ENCODE results near the gene LTF.

Gene LTF

GRCh38 chr3:46456118-46456517 is 8.6 kb downstream of the LTF start:
- TF ChIP-seq ZNF292 (tag by site-specific recombination; IDR thresholded peaks at IDR 0.05; ENCODE audit: borderline replicate concordance, low read depth) (no peak), ZBTB26 (tag by site-specific recombination; optimal IDR thresholded peaks at IDR 0.05) (no peak), ZNF18 (tag by site-specific recombination; IDR thresholded peaks at IDR 0.05) (no peak), ZNF549 (tag by site-specific recombination; IDR thresholded peaks at IDR 0.05) (no peak), GLIS1 (tag by site-specific recombination; IDR thresholded peaks at IDR 0.05) (no peak), ZNF768 (tag by site-specific recombination; IDR thresholded peaks at IDR 0.05) (no peak), ZNF175 (tag by site-specific recombination; IDR thresholded peaks at IDR 0.05) (no peak), ZNF302 (tag by site-specific recombination; IDR thresholded peaks at IDR 0.05; ENCODE audit: low read depth) (no peak), ZNF10 (tag by site-specific recombination; IDR thresholded peaks at IDR 0.05) (no peak), ZNF785 (tag by site-specific recombination; IDR thresholded peaks at IDR 0.05) (no peak), ZNF747 (tag by site-specific recombination; IDR thresholded peaks at IDR 0.05) (no peak), ZNF701 (tag by site-specific recombination; IDR thresholded peaks at IDR 0.05) (no peak), SETDB1 (IDR thresholded peaks at IDR 0.05; ENCODE audit: insufficient read length, low read length) (no peak), ZNF514 (tag by site-specific recombination; IDR thresholded peaks at IDR 0.05) (no peak)
- TF ChIP-seq, protein P1, sequence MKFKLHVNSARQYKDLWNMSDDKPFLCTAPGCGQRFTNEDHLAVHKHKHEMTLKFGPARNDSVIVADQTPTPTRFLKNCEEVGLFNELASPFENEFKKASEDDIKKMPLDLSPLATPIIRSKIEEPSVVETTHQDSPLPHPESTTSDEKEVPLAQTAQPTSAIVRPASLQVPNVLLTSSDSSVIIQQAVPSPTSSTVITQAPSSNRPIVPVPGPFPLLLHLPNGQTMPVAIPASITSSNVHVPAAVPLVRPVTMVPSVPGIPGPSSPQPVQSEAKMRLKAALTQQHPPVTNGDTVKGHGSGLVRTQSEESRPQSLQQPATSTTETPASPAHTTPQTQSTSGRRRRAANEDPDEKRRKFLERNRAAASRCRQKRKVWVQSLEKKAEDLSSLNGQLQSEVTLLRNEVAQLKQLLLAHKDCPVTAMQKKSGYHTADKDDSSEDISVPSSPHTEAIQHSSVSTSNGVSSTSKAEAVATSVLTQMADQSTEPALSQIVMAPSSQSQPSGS (tag by site-specific recombination; IDR thresholded peaks at IDR 0.05; ENCODE audit: low read depth), result no peak
- TF ChIP-seq, protein P2, sequence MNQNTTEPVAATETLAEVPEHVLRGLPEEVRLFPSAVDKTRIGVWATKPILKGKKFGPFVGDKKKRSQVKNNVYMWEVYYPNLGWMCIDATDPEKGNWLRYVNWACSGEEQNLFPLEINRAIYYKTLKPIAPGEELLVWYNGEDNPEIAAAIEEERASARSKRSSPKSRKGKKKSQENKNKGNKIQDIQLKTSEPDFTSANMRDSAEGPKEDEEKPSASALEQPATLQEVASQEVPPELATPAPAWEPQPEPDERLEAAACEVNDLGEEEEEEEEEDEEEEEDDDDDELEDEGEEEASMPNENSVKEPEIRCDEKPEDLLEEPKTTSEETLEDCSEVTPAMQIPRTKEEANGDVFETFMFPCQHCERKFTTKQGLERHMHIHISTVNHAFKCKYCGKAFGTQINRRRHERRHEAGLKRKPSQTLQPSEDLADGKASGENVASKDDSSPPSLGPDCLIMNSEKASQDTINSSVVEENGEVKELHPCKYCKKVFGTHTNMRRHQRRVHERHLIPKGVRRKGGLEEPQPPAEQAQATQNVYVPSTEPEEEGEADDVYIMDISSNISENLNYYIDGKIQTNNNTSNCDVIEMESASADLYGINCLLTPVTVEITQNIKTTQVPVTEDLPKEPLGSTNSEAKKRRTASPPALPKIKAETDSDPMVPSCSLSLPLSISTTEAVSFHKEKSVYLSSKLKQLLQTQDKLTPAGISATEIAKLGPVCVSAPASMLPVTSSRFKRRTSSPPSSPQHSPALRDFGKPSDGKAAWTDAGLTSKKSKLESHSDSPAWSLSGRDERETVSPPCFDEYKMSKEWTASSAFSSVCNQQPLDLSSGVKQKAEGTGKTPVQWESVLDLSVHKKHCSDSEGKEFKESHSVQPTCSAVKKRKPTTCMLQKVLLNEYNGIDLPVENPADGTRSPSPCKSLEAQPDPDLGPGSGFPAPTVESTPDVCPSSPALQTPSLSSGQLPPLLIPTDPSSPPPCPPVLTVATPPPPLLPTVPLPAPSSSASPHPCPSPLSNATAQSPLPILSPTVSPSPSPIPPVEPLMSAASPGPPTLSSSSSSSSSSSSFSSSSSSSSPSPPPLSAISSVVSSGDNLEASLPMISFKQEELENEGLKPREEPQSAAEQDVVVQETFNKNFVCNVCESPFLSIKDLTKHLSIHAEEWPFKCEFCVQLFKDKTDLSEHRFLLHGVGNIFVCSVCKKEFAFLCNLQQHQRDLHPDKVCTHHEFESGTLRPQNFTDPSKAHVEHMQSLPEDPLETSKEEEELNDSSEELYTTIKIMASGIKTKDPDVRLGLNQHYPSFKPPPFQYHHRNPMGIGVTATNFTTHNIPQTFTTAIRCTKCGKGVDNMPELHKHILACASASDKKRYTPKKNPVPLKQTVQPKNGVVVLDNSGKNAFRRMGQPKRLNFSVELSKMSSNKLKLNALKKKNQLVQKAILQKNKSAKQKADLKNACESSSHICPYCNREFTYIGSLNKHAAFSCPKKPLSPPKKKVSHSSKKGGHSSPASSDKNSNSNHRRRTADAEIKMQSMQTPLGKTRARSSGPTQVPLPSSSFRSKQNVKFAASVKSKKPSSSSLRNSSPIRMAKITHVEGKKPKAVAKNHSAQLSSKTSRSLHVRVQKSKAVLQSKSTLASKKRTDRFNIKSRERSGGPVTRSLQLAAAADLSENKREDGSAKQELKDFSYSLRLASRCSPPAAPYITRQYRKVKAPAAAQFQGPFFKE (tag by site-specific recombination; IDR thresholded peaks at IDR 0.05; ENCODE audit: borderline replicate concordance), result no peak
- TF ChIP-seq, protein P3, sequence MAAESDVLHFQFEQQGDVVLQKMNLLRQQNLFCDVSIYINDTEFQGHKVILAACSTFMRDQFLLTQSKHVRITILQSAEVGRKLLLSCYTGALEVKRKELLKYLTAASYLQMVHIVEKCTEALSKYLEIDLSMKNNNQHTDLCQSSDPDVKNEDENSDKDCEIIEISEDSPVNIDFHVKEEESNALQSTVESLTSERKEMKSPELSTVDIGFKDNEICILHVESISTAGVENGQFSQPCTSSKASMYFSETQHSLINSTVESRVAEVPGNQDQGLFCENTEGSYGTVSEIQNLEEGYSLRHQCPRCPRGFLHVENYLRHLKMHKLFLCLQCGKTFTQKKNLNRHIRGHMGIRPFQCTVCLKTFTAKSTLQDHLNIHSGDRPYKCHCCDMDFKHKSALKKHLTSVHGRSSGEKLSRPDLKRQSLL (tag by site-specific recombination; IDR thresholded peaks at IDR 0.05), result no peak
- CTCF ChIA-PET, result no interaction called here
- POLR2A ChIA-PET, result no interaction called here
- H3K4me3 ChIP-seq (ENCODE audit: low read depth, low read length), result no peak overlapping the region
- H3K9me3 ChIP-seq (ENCODE audit: control insufficient read depth, insufficient read depth, low read depth, low read length), result no peaks in the 10 kb centered on the region
- no peaks in the 10 kb centered on the region for H3K4me1 ChIP-seq (ENCODE audit: control insufficient read depth, insufficient read depth, low read length)
- H3K27ac ChIP-seq (ENCODE audit: extremely low read depth, low read depth, low read length), result no peak overlapping the region
- no peaks in the 10 kb centered on the region for H3K36me3 ChIP-seq (ENCODE audit: control insufficient read depth in 2 of 2, insufficient read depth in 1 of 2, low read length in 2 of 2)
